ENCODE measurements around the gene WBP1.
"Not testable (repeated sequence)": the region's sequence is repeated elsewhere in the genome, so short reads cannot be mapped to it uniquely, and the experiment has no call there.

Gene WBP1

DNA sequence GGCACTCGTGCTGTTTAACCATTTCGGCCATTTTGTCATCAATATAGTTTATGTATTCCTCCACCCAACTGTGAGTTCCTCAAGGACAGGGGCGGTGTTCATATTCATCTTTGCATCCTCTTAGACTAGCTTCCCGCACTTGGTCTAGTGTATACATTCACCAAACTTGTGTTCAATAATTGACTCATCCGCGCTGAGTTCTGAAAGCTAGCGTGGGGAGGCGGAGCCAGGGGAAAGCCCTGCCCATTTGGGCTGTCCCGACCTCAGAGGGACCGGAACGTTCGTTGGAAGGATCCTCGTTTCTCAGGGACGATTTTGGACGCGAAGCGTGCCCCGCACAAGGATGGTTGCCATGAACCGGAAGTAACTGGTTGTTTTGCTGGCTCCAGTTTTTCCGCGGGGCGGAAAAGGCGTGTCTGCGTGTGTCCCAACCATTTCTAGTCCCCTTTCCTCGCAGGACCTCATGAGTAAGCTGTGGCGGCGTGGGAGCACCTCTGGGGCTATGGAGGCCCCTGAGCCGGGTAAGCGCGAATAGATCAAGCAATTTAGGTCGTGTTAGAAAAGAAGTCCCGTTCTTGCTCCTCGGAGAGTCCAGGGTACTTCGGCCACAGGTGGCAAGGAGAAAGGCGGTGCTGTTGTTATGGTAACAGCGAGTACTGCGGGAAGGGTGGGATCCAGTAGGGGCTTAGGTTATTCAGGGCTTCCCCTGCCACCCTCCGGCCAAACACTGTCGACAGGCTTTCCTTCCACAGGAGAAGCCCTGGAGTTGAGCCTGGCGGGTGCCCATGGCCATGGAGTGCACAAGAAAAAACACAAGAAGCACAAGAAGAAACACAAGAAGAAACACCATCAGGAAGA is 3.4 kb upstream of the WBP1 start, which contains the start of gene INO80B:
TSS of gene INO80B (plus strand) at position 434 of the 858 bp plus-strand sequence. CDS start at position 464, 30 bp downstream.
- DNase-seq = peak; percentile 93

DNA sequence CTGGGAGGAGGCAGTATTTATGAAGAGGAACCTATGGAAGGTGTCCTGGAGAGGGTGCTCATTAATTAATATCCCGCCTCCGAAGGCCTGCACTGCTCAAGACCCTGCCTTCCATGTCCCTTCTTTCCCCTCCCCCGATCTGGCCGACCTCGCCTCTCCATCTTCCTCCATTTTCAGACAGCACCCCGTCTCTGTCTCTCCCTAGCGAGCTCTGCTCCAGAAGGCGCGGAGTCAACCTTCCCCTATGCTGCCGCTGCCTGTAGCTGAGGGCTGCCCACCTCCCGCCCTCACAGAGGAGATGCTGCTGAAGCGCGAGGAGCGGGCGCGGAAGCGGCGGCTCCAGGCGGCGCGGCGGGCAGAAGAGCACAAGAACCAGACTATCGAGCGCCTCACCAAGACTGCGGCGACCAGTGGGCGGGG is 1.1 kb upstream of the WBP1 start:
- DNase-seq = no peak

DNA sequence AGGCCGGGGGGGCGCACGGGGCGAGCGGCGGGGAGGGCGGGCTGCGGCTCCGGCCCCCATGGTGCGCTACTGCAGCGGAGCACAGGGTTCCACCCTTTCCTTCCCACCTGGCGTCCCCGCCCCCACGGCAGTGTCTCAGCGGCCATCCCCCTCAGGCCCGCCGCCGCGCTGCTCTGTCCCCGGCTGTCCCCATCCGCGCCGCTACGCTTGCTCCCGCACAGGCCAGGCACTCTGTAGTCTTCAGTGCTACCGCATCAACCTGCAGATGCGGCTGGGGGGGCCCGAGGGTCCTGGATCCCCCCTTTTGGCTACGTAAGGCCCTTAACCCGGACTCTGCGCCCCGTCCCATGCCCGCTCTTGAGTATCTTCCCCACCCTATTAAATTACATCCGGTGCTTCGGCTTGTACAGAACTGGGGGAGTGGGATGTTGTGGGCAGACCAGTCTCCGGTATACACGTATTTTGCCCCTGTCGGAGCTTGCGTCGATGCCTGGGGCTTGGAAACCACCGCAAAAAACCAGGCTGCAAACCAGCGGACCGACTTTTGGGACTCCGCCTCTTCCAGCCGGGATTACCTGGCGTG is 598 bp upstream of the WBP1 start:
- DNase-seq = peak; percentile 84

DNA sequence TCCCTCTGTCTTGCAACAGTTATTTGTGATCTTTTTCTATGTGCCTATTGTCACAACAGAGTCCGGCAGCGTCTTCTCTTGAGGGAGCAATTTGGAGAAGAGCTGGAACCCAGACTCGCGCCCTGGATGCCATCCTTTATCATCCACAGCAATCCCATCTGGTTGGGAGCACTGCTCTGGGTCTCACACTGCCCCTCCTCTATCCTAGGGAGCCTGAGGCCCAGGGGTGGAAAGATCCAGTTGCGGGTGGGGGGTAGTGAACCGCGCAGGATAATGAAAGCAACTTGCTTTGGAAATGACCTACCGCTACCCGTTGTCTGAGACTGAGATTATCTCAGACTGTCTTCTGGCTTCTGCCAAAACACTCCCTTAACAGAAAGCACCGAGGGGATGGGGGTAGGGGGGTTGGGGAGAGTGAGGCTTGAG is 713 bp downstream of the WBP1 start:
- no peak for DNase-seq

DNA sequence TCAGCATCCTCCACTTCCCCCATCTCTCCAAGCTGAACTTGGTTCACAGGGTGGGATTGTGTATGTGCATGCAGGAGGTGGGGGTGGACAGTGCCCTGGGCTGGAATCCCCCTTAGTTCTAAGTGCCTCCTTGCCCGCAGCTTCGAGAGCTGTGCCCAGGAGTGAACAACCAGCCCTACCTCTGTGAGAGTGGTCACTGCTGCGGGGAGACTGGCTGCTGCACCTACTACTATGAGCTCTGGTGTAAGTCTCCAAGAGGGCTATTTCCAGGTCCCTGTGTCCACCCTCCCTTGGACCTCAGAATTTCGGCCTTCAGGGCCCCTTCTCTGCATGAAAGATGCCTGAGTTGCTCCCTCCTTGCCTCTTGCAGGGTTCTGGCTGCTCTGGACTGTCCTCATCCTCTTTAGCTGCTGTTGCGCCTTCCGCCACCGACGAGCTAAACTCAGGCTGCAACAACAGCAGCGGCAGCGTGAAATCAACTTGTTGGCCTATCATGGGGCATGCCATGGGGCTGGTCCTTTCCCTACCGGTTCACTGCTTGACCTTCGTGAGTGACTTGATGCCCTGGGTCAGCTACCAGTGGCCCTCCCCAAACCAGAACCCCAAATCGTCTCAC is 1.4 kb downstream of the WBP1 start:
- DNase-seq = not testable (repeated sequence)

DNA sequence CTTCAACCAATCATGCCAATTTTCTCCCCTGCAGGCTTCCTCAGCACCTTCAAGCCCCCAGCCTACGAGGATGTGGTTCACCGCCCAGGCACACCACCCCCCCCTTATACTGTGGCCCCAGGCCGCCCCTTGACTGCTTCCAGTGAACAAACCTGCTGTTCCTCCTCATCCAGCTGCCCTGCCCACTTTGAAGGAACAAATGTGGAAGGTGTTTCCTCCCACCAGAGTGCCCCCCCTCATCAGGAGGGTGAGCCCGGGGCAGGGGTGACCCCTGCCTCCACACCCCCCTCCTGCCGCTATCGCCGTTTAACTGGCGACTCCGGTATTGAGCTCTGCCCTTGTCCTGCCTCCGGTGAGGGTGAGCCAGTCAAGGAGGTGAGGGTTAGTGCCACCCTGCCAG is 1.9 kb downstream of the WBP1 start:
- not testable (repeated sequence) for DNase-seq

DNA sequence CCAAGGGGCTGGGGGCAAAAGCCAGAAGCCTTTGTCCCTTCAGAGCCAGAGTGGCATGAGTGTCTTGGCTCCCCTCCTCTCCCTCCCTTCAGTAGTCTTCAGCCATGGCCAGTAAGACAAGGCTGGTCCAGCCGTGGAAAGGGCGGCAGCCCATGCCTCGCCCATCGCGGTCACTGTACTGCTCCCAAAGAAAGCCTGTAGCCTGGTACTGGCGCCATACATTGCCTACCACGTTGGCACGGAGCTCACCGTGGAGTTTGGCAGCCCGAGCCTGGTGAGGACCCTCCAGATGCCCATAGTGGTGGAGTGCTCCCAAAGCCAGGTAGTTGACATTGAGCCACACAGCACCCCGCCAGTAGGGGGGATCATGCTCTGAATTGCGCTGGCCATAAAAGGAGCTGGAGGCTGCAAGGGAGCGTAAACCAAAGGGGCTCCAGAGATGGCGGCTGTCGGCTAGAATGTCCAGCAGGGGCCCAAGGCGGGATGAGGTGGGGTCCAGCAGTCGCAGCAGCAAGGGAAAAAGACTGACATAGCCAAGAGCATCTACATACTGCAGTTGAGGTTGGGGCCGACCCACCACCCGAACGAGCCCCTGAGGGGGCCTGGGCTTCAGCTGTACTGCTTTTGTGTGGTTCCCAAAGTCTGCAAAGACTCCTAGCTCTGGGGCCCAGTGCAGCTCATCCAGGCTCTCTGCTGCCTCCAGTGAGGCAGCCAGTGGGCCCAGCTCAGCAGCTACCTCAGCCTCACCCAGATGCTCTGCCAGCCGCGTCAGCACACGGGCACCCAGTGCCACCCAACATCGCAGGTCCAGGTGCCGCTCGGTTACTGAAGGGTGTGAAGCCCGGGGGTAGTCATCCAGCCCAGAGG is 3.2 kb downstream of the WBP1 start:
- no peak for DNase-seq

DNA sequence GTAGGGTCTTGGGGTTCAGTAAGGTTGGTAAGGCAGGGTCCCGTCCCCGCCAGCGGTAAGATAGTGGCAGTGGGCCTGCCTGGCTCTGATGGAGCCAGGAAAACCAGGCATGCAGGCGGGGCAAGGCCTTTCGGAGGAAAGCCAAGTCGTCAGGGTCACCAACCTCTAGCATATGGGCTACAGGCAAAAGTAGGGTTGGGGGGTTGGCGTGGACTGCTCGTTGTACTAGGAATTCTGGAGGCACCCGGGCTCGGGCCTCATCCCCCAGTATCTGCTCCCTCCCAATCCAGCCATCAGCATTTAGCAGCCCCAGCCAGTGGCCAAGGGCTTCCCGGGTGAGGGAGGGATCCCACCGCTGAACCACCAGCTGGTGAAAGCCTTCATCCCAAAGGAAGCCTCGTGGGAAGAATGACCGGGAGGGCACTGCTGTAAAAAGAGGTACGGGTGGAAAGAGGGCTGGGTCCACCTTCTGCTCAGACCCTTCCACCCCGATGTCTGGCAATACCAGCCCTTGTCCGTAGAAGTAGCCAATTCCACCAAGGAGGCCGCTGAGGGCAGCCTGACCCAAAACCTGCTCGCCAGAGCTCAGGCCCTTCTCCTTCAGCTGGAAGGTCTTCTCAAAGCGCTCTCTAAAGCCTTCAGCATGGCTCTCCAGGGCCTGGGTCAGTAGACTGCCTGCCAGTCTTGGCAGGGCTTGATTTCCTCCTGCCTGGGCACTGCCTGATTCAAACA is 4.0 kb downstream of the WBP1 start:
- no peak for DNase-seq

DNA sequence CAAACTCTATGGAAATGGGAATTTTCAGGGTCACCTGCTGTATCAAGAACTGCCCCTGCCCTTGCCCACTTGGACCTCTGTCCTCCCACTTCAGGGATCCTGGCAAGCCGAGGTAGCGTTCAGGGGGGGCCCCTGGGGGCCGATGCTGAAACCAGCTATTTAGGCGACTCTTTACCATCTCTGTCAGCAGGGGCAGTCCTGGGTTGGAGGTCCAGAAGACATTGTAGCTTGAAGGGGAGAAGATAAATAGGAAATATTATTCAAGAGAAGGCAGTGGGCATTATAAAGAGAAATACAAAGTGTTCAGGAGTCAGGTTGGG is 4.5 kb downstream of the WBP1 start:
- no peak for DNase-seq

DNA sequence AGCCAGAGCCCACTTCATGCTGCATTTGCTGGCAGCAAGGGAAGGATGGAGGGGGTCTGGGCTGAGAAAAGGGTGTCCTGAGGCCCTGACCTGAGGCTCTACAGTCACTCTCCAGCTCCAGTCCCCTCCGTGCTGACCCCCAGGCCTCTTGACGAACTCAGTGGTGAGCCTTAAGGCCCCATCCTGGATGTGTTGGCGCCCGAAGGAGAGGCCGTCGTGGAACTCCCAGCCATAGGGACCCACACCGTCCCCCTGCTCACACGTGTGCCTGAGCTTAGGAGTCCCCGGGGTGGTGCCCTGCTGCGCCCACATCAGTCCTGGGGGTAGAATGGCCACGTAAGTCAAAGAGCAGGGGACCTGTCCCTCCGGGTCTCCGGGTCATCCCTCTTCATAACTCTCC is 6.2 kb downstream of the WBP1 start:
- DNase-seq = no peak

DNA sequence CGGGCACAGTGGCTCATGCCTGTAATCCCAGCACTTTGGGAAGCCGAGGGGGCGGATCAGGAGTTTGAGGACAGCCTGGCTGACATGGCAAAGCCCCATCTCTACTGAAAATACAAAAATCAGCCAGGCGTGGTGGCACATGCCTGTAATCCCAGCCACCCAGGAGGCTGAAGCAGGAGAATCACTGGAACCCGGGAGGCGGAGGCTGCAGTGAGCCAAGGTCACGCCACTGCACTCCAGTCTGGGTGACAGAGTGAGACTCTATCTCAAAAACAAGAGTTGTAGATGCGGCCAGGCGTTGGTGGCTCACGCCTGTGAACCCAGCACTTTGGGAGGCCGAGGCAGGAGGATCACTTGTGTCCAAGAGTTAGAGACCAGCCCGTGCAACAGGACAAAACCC is 12.5 kb downstream of the WBP1 start:
- DNase-seq = not testable (repeated sequence)

DNA sequence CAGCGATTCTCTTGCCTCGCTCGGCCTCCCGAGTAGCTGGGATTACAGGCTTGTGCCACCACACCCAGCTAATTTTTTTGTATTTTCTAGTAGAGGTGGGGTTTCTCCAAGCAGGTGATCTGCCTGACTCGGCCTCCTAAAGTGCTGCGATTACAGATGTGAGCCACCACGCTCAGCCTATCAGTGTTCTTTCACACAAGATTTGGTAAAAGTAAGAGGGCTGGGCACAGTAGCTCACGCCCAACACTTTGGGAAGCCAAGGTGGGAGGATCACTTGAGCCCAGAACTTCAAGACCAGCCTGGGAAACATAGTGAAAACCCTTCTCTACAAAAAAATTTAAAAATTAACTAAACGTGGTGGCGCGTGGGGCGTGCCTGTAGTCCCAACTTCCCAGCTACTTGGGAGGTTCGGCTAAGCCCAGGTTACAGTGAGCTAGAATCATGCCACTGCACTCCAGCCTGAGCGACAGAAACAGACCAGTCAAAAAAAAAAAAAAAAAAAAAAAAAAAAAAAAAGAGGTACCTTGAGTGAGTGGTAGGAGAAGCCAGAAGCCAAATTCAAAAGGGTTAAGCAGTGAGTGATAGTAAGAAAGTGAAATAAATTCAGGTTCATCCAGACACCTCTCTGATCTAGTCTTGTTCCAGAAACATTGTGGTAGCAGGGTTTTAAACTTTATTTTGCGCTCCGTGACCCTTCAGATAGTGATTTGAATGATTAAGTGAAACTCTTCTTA is 13.3 kb downstream of the WBP1 start:
- DNase-seq = no peak

DNA sequence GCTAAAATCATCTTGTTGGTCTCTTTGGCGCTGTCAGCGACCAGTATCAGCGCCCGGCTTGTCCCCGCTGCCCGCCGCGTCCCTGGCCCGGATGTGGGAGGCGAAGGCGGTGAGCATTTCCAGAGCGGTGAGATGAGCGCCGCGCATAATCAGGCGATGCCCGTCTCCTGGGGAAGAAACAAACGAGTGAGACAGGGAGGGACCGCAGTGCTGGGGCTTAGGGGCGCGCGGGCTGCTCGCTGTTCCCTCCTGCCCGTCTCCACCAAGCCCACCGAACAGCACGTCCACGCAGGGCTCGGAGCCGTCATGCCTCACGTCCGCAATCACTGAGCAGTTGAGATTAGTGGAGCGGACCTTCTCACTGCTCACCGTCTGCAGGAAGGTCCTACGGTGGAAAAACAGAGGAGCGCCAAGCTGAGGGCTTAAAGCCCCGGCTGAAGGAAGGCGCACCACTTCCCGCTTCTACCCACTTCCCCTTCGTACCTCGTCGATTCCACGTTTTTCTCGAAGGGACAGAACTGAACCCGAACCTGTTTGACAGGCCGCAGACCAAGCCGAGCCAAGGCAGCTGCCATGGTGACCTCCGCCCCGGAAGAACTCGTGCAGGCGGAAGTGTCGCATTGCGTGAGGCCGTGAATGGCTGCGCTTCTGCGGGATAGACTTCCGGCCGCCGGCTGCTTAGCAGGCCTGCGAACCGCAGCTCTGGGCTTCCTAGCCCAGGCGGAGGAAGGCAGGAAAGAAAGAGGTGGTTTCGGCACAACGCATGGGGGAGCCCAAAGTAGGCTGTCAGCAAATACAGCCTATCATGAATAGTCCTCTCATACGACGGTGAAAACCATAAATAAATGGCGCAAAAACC is 14.1 kb downstream of the WBP1 start, which contains the start of gene MRPL53:
TSS of gene MRPL53 (minus strand) at position 595 of the 859 bp plus-strand sequence. CDS start at position 575, 20 bp downstream.
- peak; percentile 90 for DNase-seq

DNA sequence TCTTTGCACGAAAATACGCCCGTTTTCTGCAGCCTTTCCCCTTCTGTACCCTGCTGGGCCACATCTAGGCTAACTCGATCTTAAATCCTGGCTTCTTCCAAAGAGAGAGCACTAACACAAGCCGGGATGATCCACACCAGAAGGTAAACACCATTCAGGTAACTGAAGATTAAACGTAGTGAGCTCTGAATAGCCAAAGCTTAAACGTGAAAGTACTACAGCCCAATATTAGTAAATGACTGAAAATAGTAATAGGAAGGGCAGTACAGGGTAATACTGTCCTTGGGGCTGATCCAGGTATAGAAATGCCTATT is 14.7 kb downstream of the WBP1 start:
- DNase-seq = no peak

DNA sequence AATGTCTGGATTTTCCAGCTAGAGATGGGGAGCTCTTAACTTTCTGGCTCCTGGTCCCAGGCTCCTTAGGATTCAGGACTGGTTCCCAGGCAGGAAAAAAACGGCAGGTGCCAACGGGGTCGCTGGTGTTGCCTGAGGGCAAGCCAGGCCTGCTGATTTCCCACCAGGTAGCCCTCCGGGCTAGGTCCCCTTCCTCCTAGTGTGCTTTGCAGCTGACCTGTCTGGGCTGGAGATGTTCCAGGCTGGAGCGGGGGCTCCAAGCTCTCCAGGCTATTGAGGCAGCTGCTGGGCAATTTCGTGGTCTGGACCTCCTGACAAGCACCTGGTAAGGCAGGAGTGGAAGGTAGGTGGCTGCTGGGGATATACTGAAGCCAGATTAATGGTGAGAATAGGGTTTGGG is 16.2 kb downstream of the WBP1 start:
- no peak for DNase-seq

DNA sequence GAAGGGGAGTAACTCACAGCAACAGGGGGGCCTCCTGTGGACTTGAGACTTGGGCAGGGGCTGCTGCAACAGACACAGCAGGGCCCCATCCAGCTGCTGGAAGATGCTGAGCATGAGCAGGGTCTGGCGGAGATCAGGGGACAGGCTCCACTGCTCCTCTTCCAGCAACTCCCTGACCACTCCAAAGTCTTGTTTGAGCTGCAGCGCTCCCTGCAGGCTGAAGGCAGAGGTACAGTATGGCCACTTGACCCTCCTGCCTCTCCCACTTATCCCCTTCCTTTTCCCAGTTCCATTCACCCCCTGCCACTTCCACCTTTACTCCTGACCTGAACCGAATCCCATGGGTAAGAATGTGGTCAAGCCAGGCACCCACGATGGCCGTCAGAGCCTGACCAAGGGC is 16.7 kb downstream of the WBP1 start:
- DNase-seq = no peak

DNA sequence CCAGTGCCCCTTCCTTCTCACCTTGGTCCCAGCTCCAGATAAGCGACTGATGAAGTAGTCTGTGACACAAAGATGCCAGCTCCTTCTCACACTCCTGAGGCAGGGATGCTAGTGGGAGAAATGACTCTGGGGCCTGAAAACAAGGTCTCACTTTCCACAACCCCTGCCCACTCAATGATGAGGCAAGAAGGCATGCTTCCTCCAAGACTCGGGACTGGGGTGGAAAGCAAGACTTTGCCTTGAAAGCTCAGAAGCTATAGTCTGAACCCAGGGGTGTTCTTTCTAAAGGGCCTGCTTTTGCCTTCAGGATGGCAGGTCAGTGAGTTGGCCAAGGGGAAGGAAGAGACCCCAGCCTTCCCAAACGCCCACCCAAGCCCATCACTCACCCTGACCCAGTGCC is 23.2 kb downstream of the WBP1 start:
- DNase-seq = no peak

DNA sequence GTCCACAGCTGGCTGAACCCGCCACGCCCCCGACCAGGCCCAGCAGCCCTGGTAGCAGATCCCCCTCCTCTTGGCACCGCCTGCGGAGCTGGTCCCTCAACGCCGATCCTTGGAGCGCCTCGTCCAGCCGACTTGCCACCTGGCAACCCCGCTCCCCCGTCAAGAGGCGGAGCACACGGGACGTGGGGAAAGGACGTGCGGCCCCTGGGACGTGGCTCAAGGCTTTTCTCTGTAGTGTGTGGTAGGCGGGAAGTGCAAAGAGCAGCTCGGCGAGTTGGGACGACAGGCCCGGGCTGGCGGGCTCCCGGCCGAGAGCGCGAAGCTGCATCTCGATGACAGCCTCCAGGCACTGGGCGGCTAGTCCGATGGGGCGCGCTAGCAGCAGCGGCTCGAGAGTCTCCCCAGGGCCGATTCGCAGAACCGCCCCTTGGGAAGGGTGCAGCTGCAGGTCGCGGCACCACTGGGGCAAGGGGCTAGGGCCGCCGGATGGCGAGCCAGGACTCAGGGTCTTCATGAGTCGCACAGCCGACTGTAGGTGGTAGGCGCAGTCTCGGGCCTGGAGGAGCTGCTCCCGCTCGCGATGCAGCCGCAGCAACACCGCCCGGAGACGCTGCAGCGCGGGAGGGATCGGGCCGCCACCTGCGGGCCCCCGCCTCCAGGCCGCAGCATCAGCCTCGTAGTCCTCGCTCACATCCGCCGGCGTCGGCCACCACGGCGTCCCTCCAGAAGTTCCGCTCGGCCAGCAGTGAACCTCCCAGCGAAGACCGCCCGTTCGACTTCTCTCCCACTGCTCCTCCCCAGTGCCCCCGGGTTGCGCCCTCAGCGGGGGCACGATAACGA is 23.9 kb downstream of the WBP1 start:
- no peak for DNase-seq

DNA sequence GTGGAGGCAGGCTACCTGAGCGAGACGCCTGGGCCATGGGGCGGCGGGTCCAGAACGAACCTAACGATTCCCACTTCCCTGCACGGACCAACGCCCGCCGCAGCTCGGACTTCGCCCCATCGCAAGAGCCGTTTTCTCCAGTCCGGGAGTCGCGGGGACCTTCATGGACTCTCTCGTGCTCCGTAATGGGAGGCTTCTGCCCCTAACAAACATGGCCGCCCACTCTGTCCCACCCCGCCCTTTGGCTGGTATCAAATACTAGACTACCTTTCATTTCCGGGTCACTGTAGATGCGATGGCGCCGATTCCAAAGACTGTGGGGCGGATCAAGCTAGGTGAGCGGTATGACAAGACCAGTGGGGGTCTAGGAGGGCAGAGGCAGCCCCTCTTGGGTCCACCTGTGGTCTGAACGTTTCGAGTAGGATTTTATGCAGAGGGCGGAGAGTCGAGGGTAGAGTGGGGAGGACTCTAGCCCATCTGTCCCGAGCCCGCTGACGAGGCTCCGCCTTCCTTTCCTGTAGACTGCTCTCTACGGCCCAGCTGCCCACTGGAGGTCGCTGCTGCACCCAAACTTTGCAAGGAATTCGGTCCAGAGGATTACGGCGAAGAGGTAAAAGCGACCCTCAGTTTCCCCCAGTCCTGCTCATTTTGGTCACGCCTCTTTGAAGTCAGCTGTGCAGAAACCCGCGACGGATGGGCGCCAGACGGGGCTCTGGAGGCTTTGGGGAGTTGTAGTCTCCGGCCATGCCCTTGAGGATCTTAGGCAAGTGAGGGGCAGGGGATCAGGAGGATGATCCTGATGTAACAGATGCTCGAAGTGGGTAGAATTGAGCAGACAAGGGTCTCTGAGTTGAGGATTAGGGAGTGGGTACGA is 24.8 kb downstream of the WBP1 start, which contains the start of the genes CCDC142 and TTC31:
TSS of gene CCDC142 (minus strand) at position 198 of the 874 bp plus-strand sequence. CDS start at position 37, 161 bp downstream.
TSS of gene TTC31 (plus strand) at position 281 of the 874 bp plus-strand sequence. CDS start at position 296, 15 bp downstream.
- DNase-seq = peak; percentile 92
